ENCODE results near the gene MAGI1.

DNA sequence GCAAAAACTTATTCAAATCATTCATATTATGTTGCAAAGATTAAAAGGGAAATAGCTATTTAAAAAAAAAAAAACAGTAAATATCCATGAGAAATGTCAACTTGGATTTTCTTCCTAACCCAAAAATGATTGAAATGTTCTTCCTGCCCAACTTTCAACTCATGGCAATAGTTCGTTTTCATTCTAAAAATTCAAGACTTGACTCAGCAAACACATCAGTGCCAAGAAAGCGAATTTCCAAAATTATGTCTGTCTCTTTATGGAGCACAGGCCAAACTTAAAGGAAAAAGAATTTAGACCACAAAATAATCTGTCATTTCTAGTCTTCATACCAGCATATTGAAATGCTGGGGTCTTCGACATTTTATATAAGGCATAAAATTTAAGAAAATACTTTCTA is 63.7 kb downstream of the MAGI1 start:
- TF ChIP-seq CTCF (IDR thresholded peaks at IDR 0.05) (no peak), POLR2A (IDR thresholded peaks at IDR 0.05) (no peak), POLR2AphosphoS5 (IDR thresholded peaks at IDR 0.05) (no peak)
